Peyer's patch (tissue), 4 donors: Measurements from ENCODE around the gene C1orf167.

Experiments
- POLR2A ChIP-seq, 2 donors: fragments of 450-650 bp; IDR thresholded peaks; one replicate each; pipeline ENCODE4 v1.5.1; 2017; ENCODE audit warnings: antibody characterized with exemption in 2 of 2, mild to moderate bottlenecking in 2 of 2, moderate library complexity in 2 of 2
- TF ChIP-seq, protein P1 (sequence below), 6 experiments: fragments of 450-650 bp in 4 of 6; fragments of 200-600 bp in 2 of 6; sonication (generic) in 1 of 6; IDR thresholded peaks; one replicate each; pipeline ENCODE4 v1.5.1; 2017 to 2019; ENCODE audit warnings: antibody characterized with exemption in 6 of 6, mild to moderate bottlenecking in 3 of 6, moderate library complexity in 1 of 6

DNA sequence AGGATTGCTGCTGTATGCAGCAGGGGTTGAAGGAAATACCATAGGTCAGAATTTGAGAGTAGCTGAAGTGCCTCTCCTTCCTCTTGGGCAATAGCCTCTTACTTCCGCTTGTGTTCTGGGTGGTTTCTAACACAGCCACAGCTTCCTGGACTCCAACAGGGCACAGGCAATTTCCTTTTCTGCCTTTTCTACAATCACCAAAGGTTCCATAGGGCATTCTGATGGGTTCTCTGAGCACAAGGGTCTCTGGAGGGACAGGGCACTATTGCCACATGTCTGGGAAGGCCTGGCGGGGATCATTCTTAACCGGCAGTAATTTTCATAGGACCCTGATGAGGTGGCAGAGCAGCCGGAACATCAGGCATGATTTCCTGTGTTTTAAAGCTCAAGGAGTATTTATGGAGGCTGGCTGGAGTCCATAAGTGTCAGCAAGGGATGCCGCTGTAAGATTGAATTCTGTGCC, 31.5 kb upstream of the C1orf167 start:
- TF ChIP-seq, protein P1, sequence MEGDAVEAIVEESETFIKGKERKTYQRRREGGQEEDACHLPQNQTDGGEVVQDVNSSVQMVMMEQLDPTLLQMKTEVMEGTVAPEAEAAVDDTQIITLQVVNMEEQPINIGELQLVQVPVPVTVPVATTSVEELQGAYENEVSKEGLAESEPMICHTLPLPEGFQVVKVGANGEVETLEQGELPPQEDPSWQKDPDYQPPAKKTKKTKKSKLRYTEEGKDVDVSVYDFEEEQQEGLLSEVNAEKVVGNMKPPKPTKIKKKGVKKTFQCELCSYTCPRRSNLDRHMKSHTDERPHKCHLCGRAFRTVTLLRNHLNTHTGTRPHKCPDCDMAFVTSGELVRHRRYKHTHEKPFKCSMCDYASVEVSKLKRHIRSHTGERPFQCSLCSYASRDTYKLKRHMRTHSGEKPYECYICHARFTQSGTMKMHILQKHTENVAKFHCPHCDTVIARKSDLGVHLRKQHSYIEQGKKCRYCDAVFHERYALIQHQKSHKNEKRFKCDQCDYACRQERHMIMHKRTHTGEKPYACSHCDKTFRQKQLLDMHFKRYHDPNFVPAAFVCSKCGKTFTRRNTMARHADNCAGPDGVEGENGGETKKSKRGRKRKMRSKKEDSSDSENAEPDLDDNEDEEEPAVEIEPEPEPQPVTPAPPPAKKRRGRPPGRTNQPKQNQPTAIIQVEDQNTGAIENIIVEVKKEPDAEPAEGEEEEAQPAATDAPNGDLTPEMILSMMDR (IDR thresholded peaks at IDR 0.05): no peak
- TF ChIP-seq POLR2A (IDR thresholded peaks at IDR 0.05): no peak
